Breast epithelium (tissue), 4 donors: Measurements from ENCODE around the gene ATP9A. TPM values are rescaled to one million over a fixed set of nuclear protein-coding genes. Genes with fewer than 3 reads are reported as not detected.
A peak's percentile ranks its signal among the peaks of the same experiment; 100 is the strongest.

ENCODE experiments used
- DNase-seq, 2 donors: peaks; one replicate each; pipeline ENCODE4 v3.0.0-alpha.2; 2019; ENCODE audit warnings: low spot score in 2 of 2
- H3K27ac ChIP-seq, 2 donors: fragments of 200-600 bp; sonication (generic) in 1 of 2; one replicate each; pipeline ENCODE4 v1.5.1; 2016 to 2019; ENCODE audit warnings: mild to moderate bottlenecking in 1 of 2
- H3K27me3 ChIP-seq, 2 donors: fragments of 200-600 bp; sonication (generic) in 1 of 2; one replicate each; pipeline versions ENCODE4 v1.5.1 to v1.6.0; 2017 to 2019; ENCODE audit warnings: control low read depth in 1 of 2, mild to moderate bottlenecking in 1 of 2
- H3K36me3 ChIP-seq: fragments of 200-600 bp; one replicate; pipeline ENCODE4 v1.5.1; 2019
- H3K4me1 ChIP-seq, 2 donors: fragments of 200-600 bp; sonication (generic); one replicate each; pipeline ENCODE4 v1.5.1; 2016 to 2019; ENCODE audit warnings: control low read depth in 1 of 2
- H3K4me3 ChIP-seq, 3 donors: fragments of 200-600 bp; sonication (generic); 1 replicate in 2 of 3; 2 replicates in 1 of 3; pipeline ENCODE4 v1.5.1; 2016 to 2019; ENCODE audit warnings: mild to moderate bottlenecking in 3 of 3, moderate library complexity in 2 of 3
- H3K9me3 ChIP-seq, 2 donors: fragments of 200-600 bp; sonication (generic) in 1 of 2; one replicate each; pipeline ENCODE4 v1.5.1; 2016 to 2019; ENCODE audit warnings: control low read depth in 1 of 2
- CTCF ChIP-seq, 3 donors: fragments of 450-650 bp; IDR thresholded peaks; one replicate each; pipeline ENCODE4 v1.5.1; 2016 to 2017; ENCODE audit warnings: antibody characterized with exemption in 3 of 3, mild to moderate bottlenecking in 3 of 3, moderate library complexity in 3 of 3
- POLR2A ChIP-seq: fragments of 450-650 bp; IDR thresholded peaks from one replicate; pipeline ENCODE4 v1.6.1; 2016; ENCODE audit warnings: antibody characterized with exemption, mild to moderate bottlenecking, moderate library complexity
- POLR2AphosphoS5 ChIP-seq, 3 donors: sonication (generic); formaldehyde crosslinking; IDR thresholded peaks; one replicate each; pipeline ENCODE4 v1.6.1; 2017; ENCODE audit warnings: antibody characterized with exemption in 3 of 3
- intact Hi-C: fragments of 100-400 bp; cut with DNase I; formaldehyde crosslinking; loops from one replicate; pipeline ENCODE4 v1.15.1; 2023; ENCODE audit warnings: low total_unique reads
- total RNA-seq, 3 donors: library from RNA; depleted of rRNA; stranded (reverse); fragments of >200 nt; gene quantifications; one replicate each; pipeline ENCODE4 v1.1.0, GENCODE V29; 2016

Gene ATP9A
- total RNA-seq, 3 donors from 2014 or later = 41.6 to 98.4 (median 50.8) TPM

GRCh38 chr20:51631953-51632352 is 136.2 kb downstream of the ATP9A start:
- no peak for DNase-seq
- Histone ChIP-seq H3K27ac (peak overlapping the region; percentile 91 to 94), H3K36me3 (no peaks in the 10 kb centered on the region), H3K9me3 (no peaks in the 10 kb centered on the region), H3K4me3 (no peak overlapping the region), H3K4me1 (peaks cover 7 to 9% of the 10 kb centered on the region in 2 donors), H3K27me3 (no peaks in the 10 kb centered on the region)
- TF ChIP-seq CTCF (IDR thresholded peaks at IDR 0.05) (no peak), POLR2A (no peak), POLR2AphosphoS5 (IDR thresholded peaks at IDR 0.05) (no peak)
- intact Hi-C loops = no loop called here

- DNase-seq = peak in 1 of 2 donors; percentile 80
- TF ChIP-seq POLR2AphosphoS5 (IDR thresholded peaks at IDR 0.05) (peak; percentile 91 to 97 (median 95)), CTCF (IDR thresholded peaks at IDR 0.05) (no peak)
- Histone ChIP-seq H3K9me3 (no peaks in the 10 kb centered on the region), H3K36me3 (no peaks in the 10 kb centered on the region), H3K27ac (peak overlapping the region; percentile 91 to 94), H3K4me1 (peaks cover 7 to 9% of the 10 kb centered on the region in 2 donors), H3K27me3 (no peaks in the 10 kb centered on the region), H3K4me3 (peak overlapping the region in 1 of 3 donors; percentile 35)
- intact Hi-C loops = no loop called here
Measured at GRCh38 chr20:51631011-51631950, 136.9 kb downstream of the ATP9A start.

GRCh38 chr20:51629399-51630058 is 138.7 kb downstream of the ATP9A start:
- H3K27ac ChIP-seq = peak overlapping the region; percentile 91 to 94
- intact Hi-C loops = no loop called here

GRCh38 chr20:51628533-51629398 is 139.4 kb downstream of the ATP9A start:
- intact Hi-C loops = no loop called here
- Histone ChIP-seq H3K9me3 (no peaks in the 10 kb centered on the region), H3K27me3 (no peaks in the 10 kb centered on the region), H3K4me1 (peaks cover 7 to 9% of the 10 kb centered on the region in 2 donors), H3K36me3 (no peaks in the 10 kb centered on the region), H3K4me3 (no peak overlapping the region), H3K27ac (peak overlapping the region; percentile 25 to 91)
- DNase-seq = no peak
- TF ChIP-seq POLR2AphosphoS5 (IDR thresholded peaks at IDR 0.05) (no peak), CTCF (IDR thresholded peaks at IDR 0.05) (no peak), POLR2A (no peak)

More at GRCh38 chr20:51629399-51630058, 138.7 kb downstream of the ATP9A start:
- Histone ChIP-seq H3K4me1 (peaks cover 7 to 9% of the 10 kb centered on the region in 2 donors), H3K9me3 (no peaks in the 10 kb centered on the region), H3K27me3 (no peaks in the 10 kb centered on the region), H3K36me3 (no peaks in the 10 kb centered on the region), H3K4me3 (no peak overlapping the region)
- no peak for TF ChIP-seq POLR2AphosphoS5 (IDR thresholded peaks at IDR 0.05)
- no peak for TF ChIP-seq CTCF (IDR thresholded peaks at IDR 0.05)
- no peak for TF ChIP-seq POLR2A
- DNase-seq = no peak
